Naive thymus-derived CD4-positive, alpha-beta T cell (primary cell): ENCODE data around the gene PML. TPM values are rescaled to one million over a fixed set of nuclear protein-coding genes. Genes with fewer than 3 reads are reported as not detected.
A peak's percentile ranks its signal among the peaks of the same experiment; 100 is the strongest.

Experiments
- ATAC-seq: fragments of 150-1000 bp; cut with Tn5 transposase; 2 replicates; pipeline ENCODE4 v1.10.0; 2021; ENCODE audit warnings: mild to moderate bottlenecking, moderate library complexity
- CTCF ChIA-PET: fragments of 350-600 bp; sonication (Branson Sonifier 250); formaldehyde crosslinking; loops from one replicate; lab custom pipeline; 2021; ENCODE audit warnings: antibody characterized with exemption; lab: Charles Lee
- POLR2A ChIA-PET: fragments of 350-600 bp; sonication (Branson Sonifier 250); formaldehyde crosslinking; loops from one replicate; lab custom pipeline; 2021; ENCODE audit warnings: antibody characterized with exemption, inconsistent platforms; lab: Charles Lee
- DNase-seq, 9 donors: peaks; one replicate each; pipeline versions ENCODE4 v3.0.0 to v3.0.0-alpha.2; 2020 to 2022; ENCODE audit warnings: mixed read lengths in 1 of 9
- H3K27ac ChIP-seq: one replicate; pipeline ENCODE4 v1.7.0; 2013; ENCODE audit warnings: mild to moderate bottlenecking, low read depth, low read length, moderate library complexity
- H3K27me3 ChIP-seq, 2 donors: one replicate each; pipeline ENCODE4 v1.7.0; 2013; ENCODE audit warnings: low read length in 2 of 2, mild to moderate bottlenecking in 2 of 2, moderate library complexity in 2 of 2; ENCODE audit not compliant: control insufficient read depth in 2 of 2, insufficient read depth in 2 of 2
- H3K36me3 ChIP-seq, 3 experiments: 1 replicate in 2 of 3; 2 replicates in 1 of 3; pipeline ENCODE4 v1.7.0; 2013; ENCODE audit warnings: low read length in 3 of 3, mild to moderate bottlenecking in 3 of 3, moderate library complexity in 1 of 3; ENCODE audit not compliant: insufficient read depth in 3 of 3, control insufficient read depth in 2 of 3
- H3K4me1 ChIP-seq, 2 donors: one replicate each; pipeline ENCODE4 v1.7.0; 2013; ENCODE audit warnings: low read length in 2 of 2, mild to moderate bottlenecking in 2 of 2, moderate library complexity in 1 of 2; ENCODE audit not compliant: control insufficient read depth in 2 of 2, insufficient read depth in 2 of 2
- H3K4me3 ChIP-seq: 2 replicates; pipeline ENCODE4 v1.7.0; 2013; ENCODE audit warnings: mild to moderate bottlenecking, low read length
- H3K9me3 ChIP-seq, 3 experiments: 1 replicate in 2 of 3; 2 replicates in 1 of 3; pipeline ENCODE4 v1.7.0; 2013; ENCODE audit warnings: low read length in 3 of 3; ENCODE audit not compliant: control insufficient read depth in 2 of 3
- H3K27ac Mint-ChIP-seq, 9 donors: one replicate each; pipeline ENCODE4 v1.8.0; 2020 to 2022; ENCODE audit warnings: mixed read lengths in 9 of 9, mild to moderate bottlenecking in 8 of 9, moderate library complexity in 5 of 9, inconsistent platforms in 2 of 9
- H3K27me3 Mint-ChIP-seq, 5 donors: one replicate each; pipeline ENCODE4 v1.8.0; 2021 to 2022; ENCODE audit warnings: mixed read lengths in 5 of 5, mild to moderate bottlenecking in 1 of 5
- H3K36me3 Mint-ChIP-seq, 5 donors: one replicate each; pipeline ENCODE4 v1.8.0; 2020 to 2022; ENCODE audit warnings: mixed read lengths in 5 of 5, mild to moderate bottlenecking in 3 of 5, inconsistent platforms in 1 of 5
- H3K4me1 Mint-ChIP-seq, 7 donors: one replicate each; pipeline ENCODE4 v1.8.0; 2020 to 2022; ENCODE audit warnings: mixed read lengths in 7 of 7, mild to moderate bottlenecking in 3 of 7, inconsistent platforms in 1 of 7
- H3K4me3 Mint-ChIP-seq, 10 donors: one replicate each; pipeline ENCODE4 v1.8.0; 2020 to 2022; ENCODE audit warnings: mild to moderate bottlenecking in 10 of 10, mixed read lengths in 10 of 10, moderate library complexity in 6 of 10, inconsistent platforms in 2 of 10
- H3K9me3 Mint-ChIP-seq, 11 donors: one replicate each; pipeline ENCODE4 v1.8.0; 2020 to 2022; ENCODE audit warnings: mixed read lengths in 11 of 11, mild to moderate bottlenecking in 4 of 11, inconsistent platforms in 1 of 11, moderate library complexity in 1 of 11
- intact Hi-C, 2 donors: fragments of 100-400 bp; cut with micrococcal nuclease; formaldehyde crosslinking; loops; one replicate each; pipeline ENCODE4 v1.15.1; 2023
- polyA plus RNA-seq, 2 donors: library from polyadenylated mRNA; unstranded; fragments of 300-500 nt; fragmentation: Illumina TruSeq; gene quantifications; one replicate each; pipeline ENCODE4 v1.2.3, GENCODE V29; 2021
- total RNA-seq, 6 experiments: library from RNA in 5 of 6; stranded (reverse) in 5 of 6; gene quantifications; 1 replicate in 5 of 6; 2 replicates in 1 of 6; pipeline ENCODE4 v1.2.3 and lab custom pipeline; 2021 to 2026

The PML gene
- total and polyA plus RNA-seq, 7 experiments from 2014 or later = 18.1 to 113 (median 51.7) TPM

DNA sequence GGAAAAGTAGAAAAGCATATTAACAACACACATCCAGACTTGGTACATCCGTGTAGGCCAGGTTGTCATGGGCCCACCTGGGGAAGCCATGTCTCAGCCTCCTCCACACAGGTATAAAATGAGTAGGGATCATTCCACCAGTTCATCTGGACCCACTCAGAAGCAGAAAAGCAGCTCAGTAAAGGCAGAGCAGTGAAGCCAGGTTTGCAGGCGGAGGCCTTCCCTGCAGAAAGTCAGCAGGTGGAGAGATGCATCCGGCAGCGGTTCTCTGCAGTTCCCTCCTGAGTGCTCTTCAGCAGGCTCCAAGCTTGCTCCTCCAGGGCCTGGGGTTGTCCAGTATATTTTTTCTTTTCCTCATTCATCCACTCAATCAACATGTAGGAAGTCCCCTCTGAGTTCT lies 46.1 kb upstream of the PML start:
- peaks cover 4 to 12% (median 7%) of the 10 kb centered on the region in 7 donors for H3K4me1 Mint-ChIP-seq
- POLR2A ChIA-PET = interaction anchor here (0.6 to 1.4 kb wide), 4 partner anchors 17 to 568 kb away, joined by 3 to 8 read pairs (median 3); no protein-coding TSS in a partner anchor

DNA sequence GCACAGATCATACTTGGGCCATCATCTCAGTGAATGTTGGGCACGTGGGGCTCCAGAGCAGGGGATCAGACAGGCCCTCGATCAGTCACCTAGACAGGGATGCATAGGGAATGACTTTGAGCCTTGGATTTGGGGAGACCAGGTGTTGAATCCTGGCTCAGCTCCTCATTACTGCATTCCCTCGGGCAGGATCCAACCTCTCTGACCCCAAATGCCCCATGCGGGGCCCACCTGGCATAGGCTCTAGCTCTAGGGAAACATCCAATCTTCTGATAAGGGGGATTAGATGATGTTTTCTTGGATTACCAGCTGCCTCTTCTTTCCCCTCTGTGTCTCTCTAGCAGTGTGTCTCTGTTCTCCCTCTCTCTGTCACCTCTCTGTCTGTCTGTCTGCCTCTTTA lies 45.5 kb upstream of the PML start:
- DNase-seq = no peak
- ChIA-PET POLR2A (interaction anchor here (0.6 to 1.4 kb wide), 2 partner anchors 17 to 59 kb away, joined by 3 to 8 read pairs; no protein-coding TSS in a partner anchor), CTCF (interaction anchor here (0.6 to 4.0 kb wide), 7 partner anchors 11 to 24 kb away, joined by 3 to 68 read pairs (median 3); no protein-coding TSS in a partner anchor)
- Mint-ChIP-seq H3K9me3 (no peaks in the 10 kb centered on the region), H3K4me1 (peaks cover 4 to 12% (median 7%) of the 10 kb centered on the region in 7 donors), H3K27ac (peak overlapping the region in 1 of 9 donors; percentile 39), H3K27me3 (peaks cover 0 to 5% (median 0%) of the 10 kb centered on the region in 5 donors), H3K36me3 (no peaks in the 10 kb centered on the region), H3K4me3 (no peak overlapping the region)
- peaks cover 0 to 6% of the 10 kb centered on the region in 2 donors for H3K4me1 ChIP-seq
- H3K36me3 ChIP-seq = no peaks in the 10 kb centered on the region
- ATAC-seq = no peak
- intact Hi-C loops = no loop called here
- H3K9me3 ChIP-seq = no peaks in the 10 kb centered on the region
- no peak overlapping the region for H3K4me3 ChIP-seq
- no peak overlapping the region for H3K27ac ChIP-seq
- no peaks in the 10 kb centered on the region for H3K27me3 ChIP-seq

More for the DNA sequence above, 46.1 kb upstream of the PML start:
- H3K4me3 ChIP-seq = no peak overlapping the region
- Mint-ChIP-seq H3K27ac (no peak overlapping the region), H3K36me3 (no peaks in the 10 kb centered on the region), H3K27me3 (peaks cover 0 to 5% (median 0%) of the 10 kb centered on the region in 5 donors), H3K9me3 (no peaks in the 10 kb centered on the region), H3K4me3 (no peak overlapping the region)
- no peak for DNase-seq
- ATAC-seq = no peak
- H3K27me3 ChIP-seq = no peaks in the 10 kb centered on the region
- no peak overlapping the region for H3K27ac ChIP-seq
- H3K36me3 ChIP-seq = no peaks in the 10 kb centered on the region
- no peaks in the 10 kb centered on the region for H3K9me3 ChIP-seq
- CTCF ChIA-PET = interaction anchor here (0.5 to 4.0 kb wide), 8 partner anchors 11 to 288 kb away, joined by 3 to 68 read pairs (median 4); partner anchors contain the start of gene CCDC33
- intact Hi-C loops = no loop called here
- peaks cover 0 to 6% of the 10 kb centered on the region in 2 donors for H3K4me1 ChIP-seq

DNA sequence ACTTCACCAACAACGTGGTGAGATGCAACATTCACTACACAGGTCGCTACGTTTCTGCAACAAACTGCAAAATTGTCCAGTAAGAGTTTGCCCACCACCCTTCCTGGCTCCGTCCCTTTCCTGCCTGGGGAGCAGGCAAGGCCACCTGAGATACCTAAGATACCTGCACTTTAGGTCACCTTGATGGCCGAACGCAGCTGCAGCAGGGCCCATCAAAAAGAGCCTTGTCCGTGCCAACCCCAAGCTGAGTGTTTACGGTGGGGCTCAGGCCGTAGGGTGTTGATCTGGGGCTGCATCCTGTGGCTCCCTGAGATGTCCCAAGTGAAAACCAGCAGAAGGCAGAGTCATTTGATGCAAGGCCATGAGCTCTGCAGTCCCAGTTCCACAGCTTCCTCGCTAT lies 45.0 kb upstream of the PML start:
- Mint-ChIP-seq H3K27ac (no peak overlapping the region), H3K9me3 (no peaks in the 10 kb centered on the region), H3K4me1 (peaks cover 4 to 12% (median 7%) of the 10 kb centered on the region in 7 donors), H3K4me3 (no peak overlapping the region), H3K36me3 (no peaks in the 10 kb centered on the region), H3K27me3 (peaks cover 0 to 5% (median 0%) of the 10 kb centered on the region in 5 donors)
- CTCF ChIA-PET = interaction anchor here (0.7 to 4.0 kb wide), 6 partner anchors 9 to 1431 kb away, joined by 3 to 68 read pairs (median 4); no protein-coding TSS in a partner anchor
- no peaks in the 10 kb centered on the region for H3K27me3 ChIP-seq
- ATAC-seq (no peak), DNase-seq (no peak)
- H3K36me3 ChIP-seq = no peaks in the 10 kb centered on the region
- intact Hi-C loops = no loop called here
- H3K4me3 ChIP-seq = no peak overlapping the region
- no peak overlapping the region for H3K27ac ChIP-seq
- peaks cover 0 to 6% of the 10 kb centered on the region in 2 donors for H3K4me1 ChIP-seq
- H3K9me3 ChIP-seq = no peaks in the 10 kb centered on the region
- POLR2A ChIA-PET = interaction anchor here (1.4 kb wide), 1 partner anchor 16 kb away, joined by 8 read pairs; no protein-coding TSS in a partner anchor

DNA sequence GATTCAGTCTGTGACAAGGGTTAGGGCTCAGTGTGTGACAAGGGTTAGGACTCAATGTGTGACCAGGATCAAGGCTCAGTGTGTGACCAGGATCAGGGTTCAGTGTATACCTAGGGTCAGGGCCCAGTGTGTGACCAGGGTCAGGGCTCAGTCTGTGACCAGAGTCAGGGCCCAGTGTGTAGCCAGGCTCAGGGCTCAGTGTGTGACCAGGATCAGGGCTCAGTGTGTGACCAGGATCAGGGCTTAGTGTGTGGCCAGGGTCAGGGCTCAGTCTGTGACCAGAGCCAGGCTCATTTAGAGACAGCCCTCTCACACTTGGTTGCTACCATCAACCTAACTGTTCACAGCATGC lies 44.1 kb upstream of the PML start:
- Histone ChIP-seq H3K9me3 (no peaks in the 10 kb centered on the region), H3K36me3 (no peaks in the 10 kb centered on the region), H3K27ac (no peak overlapping the region), H3K27me3 (no peaks in the 10 kb centered on the region), H3K4me3 (no peak overlapping the region), H3K4me1 (peaks cover 0 to 6% of the 10 kb centered on the region in 2 donors)
- ChIA-PET CTCF (interaction anchor here (0.5 to 4.1 kb wide), 16 partner anchors 8 to 375 kb away, joined by 3 to 68 read pairs (median 5); partner anchors contain the start of gene PML), POLR2A (interaction anchor here (0.9 to 3.4 kb wide), 2 partner anchors 9 to 14 kb away, joined by 4 to 25 read pairs; no protein-coding TSS in a partner anchor)
- no peak overlapping the region for H3K4me3 Mint-ChIP-seq
- ATAC-seq = no peak
- H3K4me1 Mint-ChIP-seq = peaks cover 4 to 8% (median 7%) of the 10 kb centered on the region in 7 donors
- H3K36me3 Mint-ChIP-seq = no peaks in the 10 kb centered on the region
- intact Hi-C loops = no loop called here
- DNase-seq = no peak
- H3K27ac Mint-ChIP-seq = peak overlapping the region in 4 of 9 donors; percentile 4 to 83 (median 37)
- peaks cover 0 to 5% (median 0%) of the 10 kb centered on the region in 5 donors for H3K27me3 Mint-ChIP-seq
- no peaks in the 10 kb centered on the region for H3K9me3 Mint-ChIP-seq

DNA sequence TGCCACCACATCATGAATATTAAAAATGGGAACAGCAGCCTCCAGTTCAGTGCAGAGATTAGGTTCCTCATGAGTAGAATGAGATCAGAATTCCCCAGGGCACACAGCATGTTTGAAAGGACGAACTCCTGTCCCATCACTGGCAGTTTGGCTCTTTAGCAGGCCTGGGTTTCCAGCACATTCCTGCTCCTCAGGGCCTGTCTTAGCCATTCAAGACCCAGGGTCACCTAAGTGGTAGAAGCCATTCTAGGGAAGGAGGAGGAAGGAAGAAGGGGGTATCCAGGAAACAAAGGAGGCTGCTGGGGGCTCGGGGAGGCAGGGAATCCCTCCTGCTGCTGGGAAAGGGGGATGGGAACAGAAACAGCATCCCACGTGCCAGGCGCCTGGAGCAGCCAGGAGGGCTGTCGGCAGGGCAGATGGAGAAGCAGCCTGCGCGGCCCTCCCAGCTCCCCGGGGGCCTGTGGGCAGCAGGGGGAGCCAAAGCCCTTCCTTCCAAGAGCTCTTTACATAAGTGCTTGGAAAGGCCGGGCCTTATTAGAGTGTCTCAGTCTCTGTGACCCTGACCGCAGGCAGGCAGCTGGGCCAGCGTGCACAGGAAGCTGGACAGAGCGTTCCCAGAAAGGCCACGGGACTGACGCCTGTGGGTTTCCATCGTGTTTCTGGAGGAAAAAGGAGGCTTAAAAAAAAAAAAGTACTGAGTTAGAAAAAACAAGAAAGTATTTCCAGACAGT lies 43.5 kb upstream of the PML start:
- ChIA-PET CTCF (interaction anchor here (0.5 to 4.1 kb wide), 21 partner anchors 8 to 1619 kb away, joined by 3 to 68 read pairs (median 5); partner anchors contain the start of gene PML), POLR2A (interaction anchor here (0.6 to 3.4 kb wide), 3 partner anchors 8 to 495 kb away, joined by 3 to 25 read pairs (median 4); no protein-coding TSS in a partner anchor)
- Histone ChIP-seq H3K9me3 (no peaks in the 10 kb centered on the region), H3K36me3 (no peaks in the 10 kb centered on the region), H3K27ac (no peak overlapping the region), H3K4me3 (no peak overlapping the region), H3K4me1 (peaks cover 0 to 6% of the 10 kb centered on the region in 2 donors), H3K27me3 (no peaks in the 10 kb centered on the region)
- Mint-ChIP-seq H3K27ac (peak overlapping the region; percentile 10 to 97 (median 83)), H3K4me1 (peaks cover 4 to 9% (median 7%) of the 10 kb centered on the region in 7 donors), H3K9me3 (no peaks in the 10 kb centered on the region), H3K36me3 (no peaks in the 10 kb centered on the region), H3K4me3 (peak overlapping the region in 1 of 10 donors; percentile 23), H3K27me3 (peaks cover 0 to 3% (median 0%) of the 10 kb centered on the region in 5 donors)
- DNase-seq (peak; percentile 53 to 76 (median 71)), ATAC-seq (peak; percentile 89)
- intact Hi-C loops = loop anchor here (1.0 kb wide), 5 partner anchors 8 to 371 kb away; no protein-coding TSS in a partner anchor

DNA sequence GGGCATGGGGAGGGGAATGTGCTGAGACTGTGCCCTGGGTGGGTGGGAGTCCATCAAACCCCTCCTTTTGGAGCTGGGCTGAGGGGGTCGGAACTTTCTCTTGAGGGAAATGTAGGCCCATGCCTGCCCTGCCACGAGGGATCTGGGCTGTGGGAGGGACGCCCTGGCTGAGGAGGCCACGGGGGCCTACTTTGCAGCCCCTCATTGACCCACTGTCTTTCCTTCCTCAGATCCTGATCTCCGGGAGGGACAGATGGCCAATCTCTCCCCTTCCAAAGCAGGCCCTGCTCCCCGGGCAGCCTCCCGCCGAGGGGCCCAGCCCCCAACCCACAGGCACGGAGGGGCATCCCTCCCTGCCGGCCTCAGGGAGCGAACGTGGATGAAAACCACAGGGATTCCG lies 42.9 kb upstream of the PML start:
- POLR2A ChIA-PET = interaction anchor here (0.9 to 3.4 kb wide), 2 partner anchors 8 to 13 kb away, joined by 4 to 25 read pairs; no protein-coding TSS in a partner anchor
- Mint-ChIP-seq H3K4me1 (peaks cover 4 to 8% (median 7%) of the 10 kb centered on the region in 7 donors), H3K27ac (peak overlapping the region in 7 of 9 donors; percentile 10 to 97 (median 83)), H3K9me3 (no peaks in the 10 kb centered on the region), H3K4me3 (no peak overlapping the region), H3K36me3 (no peaks in the 10 kb centered on the region), H3K27me3 (peaks cover 0 to 2% (median 0%) of the 10 kb centered on the region in 5 donors)
- Histone ChIP-seq H3K27me3 (no peaks in the 10 kb centered on the region), H3K27ac (no peak overlapping the region), H3K36me3 (no peaks in the 10 kb centered on the region), H3K9me3 (no peaks in the 10 kb centered on the region), H3K4me3 (no peak overlapping the region), H3K4me1 (peaks cover 0 to 6% of the 10 kb centered on the region in 2 donors)
- CTCF ChIA-PET = interaction anchor here (0.5 to 4.1 kb wide), 19 partner anchors 7 to 1618 kb away, joined by 3 to 68 read pairs (median 5); partner anchors contain the start of gene PML
- no peak for ATAC-seq
- DNase-seq = no peak
- intact Hi-C loops = loop anchor here (1.0 kb wide), 5 partner anchors 8 to 371 kb away; no protein-coding TSS in a partner anchor
